ENCODE measurements around the gene PARP16. TPM values are rescaled to one million over a fixed set of nuclear protein-coding genes. Genes with fewer than 3 reads are reported as not detected.

Gene PARP16
- total RNA-seq, 1 experiment from 2014 or later, result 9.7 TPM

GRCh38 chr15:65245096-65245856 is 41.4 kb downstream of the PARP16 start:
- H3K27me3 ChIP-seq (ENCODE audit: insufficient read depth, low read length), result no peaks in the 10 kb centered on the region
- no TSS peak for BruUV-seq (replicated peaks)
- no peak overlapping the region for H3K4me2 ChIP-seq (ENCODE audit: low read length)
- H3K79me2 ChIP-seq (ENCODE audit: insufficient read depth, low read length), result no peaks in the 10 kb centered on the region
- intact Hi-C loops (cut with micrococcal nuclease), result no loop called here
- CTCF ChIA-PET, result no interaction called here
- no peak overlapping the region for H3K9ac ChIP-seq (ENCODE audit: low read length)
- no peak for ATAC-seq
- no peak for DNase-seq (ENCODE audit: low read depth, low spot score)
- TF ChIP-seq ELF1 (IDR thresholded peaks at IDR 0.05; ENCODE audit: borderline replicate concordance, low read depth) (no peak), CTCF (IDR thresholded peaks at IDR 0.05 in 2 of 3, conservative IDR thresholded peaks at IDR 0.05 in 1 of 3; ENCODE audit: borderline replicate concordance in 1 of 3, insufficient read depth in 1 of 3, low read depth in 2 of 3, low read length in 2 of 3) (no peak), JUND (IDR thresholded peaks at IDR 0.05) (no peak), MAX (IDR thresholded peaks at IDR 0.05) (no peak), SP1 (IDR thresholded peaks at IDR 0.05; ENCODE audit: low read depth) (no peak), TCF7L2 (IDR thresholded peaks at IDR 0.05; ENCODE audit: borderline replicate concordance, extremely low read depth, insufficient read depth, insufficient read length) (no peak), FOSL1 (IDR thresholded peaks at IDR 0.05; ENCODE audit: low read depth) (no peak), REST (IDR thresholded peaks at IDR 0.05; ENCODE audit: low read depth) (no peak), EZH2phosphoT487 (IDR thresholded peaks at IDR 0.05; ENCODE audit: borderline replicate concordance) (no peak), ZNF274 (IDR thresholded peaks at IDR 0.05; ENCODE audit: low read depth, low read length) (no peak), ATF3 (IDR thresholded peaks at IDR 0.05) (no peak), POLR2A (IDR thresholded peaks at IDR 0.05; ENCODE audit: borderline replicate concordance, extremely low read depth, insufficient read depth, insufficient read length) (no peak), CBX3 (IDR thresholded peaks at IDR 0.05; ENCODE audit: low read depth) (no peak), SIN3A (IDR thresholded peaks at IDR 0.05; ENCODE audit: low read depth) (no peak)
- no peaks in the 10 kb centered on the region for H3K36me3 ChIP-seq (ENCODE audit: control insufficient read depth in 1 of 2, insufficient read depth in 2 of 2, low read length in 2 of 2)
- H3K4me1 ChIP-seq (ENCODE audit: control insufficient read depth in 1 of 2, insufficient read depth in 2 of 2, low read length in 2 of 2), result no peaks in the 10 kb centered on the region
- POLR2A ChIA-PET, result no interaction called here
- H3K9me3 ChIP-seq (ENCODE audit: control insufficient read depth in 1 of 2, insufficient read depth in 1 of 2, low read depth in 1 of 2, low read length in 2 of 2), result no peaks in the 10 kb centered on the region
- RAD21 ChIA-PET (ENCODE audit: low non-redundant PET in 1 of 2, low total read pairs in 2 of 2, uncharacterized antibody in 2 of 2, unreplicated experiment in 2 of 2), result no interaction called here
- H4K20me1 ChIP-seq (ENCODE audit: insufficient read depth), result no peaks in the 10 kb centered on the region
- no peak overlapping the region for H2AFZ ChIP-seq (ENCODE audit: low read depth, low read length, poor library complexity, severe bottlenecking)
- H3K9me2 ChIP-seq (ENCODE audit: insufficient read depth), result no peaks in the 10 kb centered on the region
- no peak overlapping the region for H3K4me3 ChIP-seq (replicated peaks in 1 of 2; ENCODE audit: low read depth in 1 of 2, low read length in 2 of 2)
- no peak overlapping the region for H3K27ac ChIP-seq (ENCODE audit: low read depth, low read length)

Data from HCT116 (cell line).